ENCODE data around the gene ADCY1.

The ADCY1 gene

DNA sequence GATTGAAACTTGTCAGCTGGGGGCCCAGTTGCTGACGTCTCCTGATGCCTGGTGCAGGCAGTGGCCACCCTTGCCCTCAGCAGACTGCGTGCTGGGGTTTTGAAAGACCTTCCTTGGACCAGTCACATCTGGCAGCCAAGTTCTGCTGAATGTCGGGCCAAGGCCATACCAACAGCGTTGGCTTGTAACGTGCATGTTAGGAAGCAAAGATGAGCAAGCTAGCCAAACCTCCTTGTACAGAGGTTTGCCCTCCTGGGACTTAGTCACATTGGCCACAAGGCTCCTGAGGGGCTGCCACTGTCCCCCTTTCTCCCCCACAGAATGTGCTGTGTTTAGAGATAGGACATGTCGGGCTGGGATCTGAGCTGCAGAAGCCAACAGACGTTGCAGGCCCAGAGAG lies 49.0 kb downstream of the ADCY1 start:
- H3K9ac ChIP-seq (ENCODE audit: low read length) = no peak overlapping the region
- no peaks in the 10 kb centered on the region for H3K9me2 ChIP-seq (replicated peaks; ENCODE audit: insufficient read depth, low read length)
- H3K27ac ChIP-seq (ENCODE audit: low read depth, low read length) = no peak overlapping the region
- TF ChIP-seq CTCF (IDR thresholded peaks at IDR 0.05; ENCODE audit: insufficient read depth, low read length, poor library complexity, severe bottlenecking) (no peak), EZH2phosphoT487 (conservative IDR thresholded peaks at IDR 0.05; ENCODE audit: low read length) (no peak)
- H3K79me2 ChIP-seq (ENCODE audit: insufficient read depth, low read length) = no peaks in the 10 kb centered on the region
- H3K27me3 ChIP-seq (ENCODE audit: low read length) = no peaks in the 10 kb centered on the region
- no peak overlapping the region for H2AFZ ChIP-seq (ENCODE audit: low read depth, low read length, severe bottlenecking)
- H3F3A ChIP-seq (ENCODE audit: insufficient read depth) = no peaks in the 10 kb centered on the region
- no peaks in the 10 kb centered on the region for H4K20me1 ChIP-seq (ENCODE audit: low read depth, low read length)
- no peaks in the 10 kb centered on the region for H3K36me3 ChIP-seq (ENCODE audit: low read length)
- H3K4me3 ChIP-seq (ENCODE audit: insufficient read depth, low read length, poor library complexity, severe bottlenecking) = no peak overlapping the region
- H3K4me2 ChIP-seq (ENCODE audit: low read depth, low read length, poor library complexity, severe bottlenecking) = no peak overlapping the region
- no peaks in the 10 kb centered on the region for H3K9me3 ChIP-seq (ENCODE audit: insufficient read depth, low read length)

DNA sequence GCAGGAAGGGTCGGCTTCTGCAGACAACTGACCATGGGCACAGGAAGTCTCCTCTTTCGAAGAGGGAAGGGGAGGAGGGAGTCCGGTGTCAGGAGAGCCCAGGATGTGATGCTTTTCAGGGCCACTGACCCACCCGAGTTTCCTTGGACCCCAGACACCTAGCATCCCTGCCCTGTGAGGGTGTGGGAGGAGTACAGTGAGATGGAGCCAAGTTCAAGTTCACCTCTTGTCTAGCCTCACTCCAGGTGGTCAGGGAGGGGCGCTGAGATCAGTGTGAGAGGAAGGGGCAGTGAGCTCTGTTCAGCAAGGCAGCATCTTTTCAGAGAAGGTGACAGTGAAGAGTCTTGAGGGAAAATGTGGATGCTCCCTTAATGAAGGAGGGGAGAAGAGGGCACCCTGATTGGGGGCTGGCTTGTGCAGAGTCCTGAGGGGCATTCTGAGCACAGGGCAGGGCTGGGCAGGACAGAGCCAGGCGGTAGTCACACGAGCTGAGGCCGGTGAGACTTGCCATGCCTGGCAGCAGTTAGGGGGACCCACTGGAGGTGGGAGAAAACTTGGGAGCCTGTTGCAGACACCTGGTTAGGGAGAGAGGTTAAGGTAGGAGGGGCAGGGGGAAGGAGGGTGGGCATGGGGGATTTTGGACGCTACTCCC lies 49.7 kb downstream of the ADCY1 start:
- H4K20me1 ChIP-seq (ENCODE audit: low read depth, low read length) = no peaks in the 10 kb centered on the region
- H3K4me2 ChIP-seq (ENCODE audit: low read depth, low read length, poor library complexity, severe bottlenecking) = no peak overlapping the region
- TF ChIP-seq CTCF (IDR thresholded peaks at IDR 0.05; ENCODE audit: insufficient read depth, low read length, poor library complexity, severe bottlenecking) (no peak), EZH2phosphoT487 (conservative IDR thresholded peaks at IDR 0.05; ENCODE audit: low read length) (no peak)

DNA sequence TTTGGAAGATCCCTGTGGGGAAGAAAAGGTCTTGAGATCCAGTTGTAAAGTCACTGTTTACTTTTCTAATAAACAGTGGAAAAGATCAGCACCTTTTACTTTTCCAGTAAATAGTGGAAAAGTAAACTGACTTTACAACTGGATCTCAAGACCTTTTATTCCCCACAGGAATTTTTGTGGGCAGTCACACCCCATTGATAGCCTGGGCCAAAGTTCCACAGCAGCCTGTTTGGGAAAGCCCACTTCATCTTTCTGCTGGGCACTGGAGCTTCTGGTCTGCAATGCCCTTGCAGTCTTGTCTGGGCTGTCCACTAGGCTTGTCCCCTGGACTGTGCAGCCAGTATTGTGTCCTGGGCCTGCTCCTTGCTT lies 50.2 kb downstream of the ADCY1 start:
- H3K27ac ChIP-seq (ENCODE audit: low read depth, low read length) = no peak overlapping the region
- no peaks in the 10 kb centered on the region for H3F3A ChIP-seq (ENCODE audit: insufficient read depth)
- H3K9me3 ChIP-seq (ENCODE audit: insufficient read depth, low read length) = no peaks in the 10 kb centered on the region
- no peak overlapping the region for H3K9ac ChIP-seq (ENCODE audit: low read length)
- no peaks in the 10 kb centered on the region for H3K27me3 ChIP-seq (ENCODE audit: low read length)
- no peak overlapping the region for H2AFZ ChIP-seq (ENCODE audit: low read depth, low read length, severe bottlenecking)
- no peak overlapping the region for H3K4me2 ChIP-seq (ENCODE audit: low read depth, low read length, poor library complexity, severe bottlenecking)
- H3K4me3 ChIP-seq (ENCODE audit: insufficient read depth, low read length, poor library complexity, severe bottlenecking) = no peak overlapping the region
- no peaks in the 10 kb centered on the region for H3K36me3 ChIP-seq (ENCODE audit: low read length)
- H3K9me2 ChIP-seq (replicated peaks; ENCODE audit: insufficient read depth, low read length) = no peaks in the 10 kb centered on the region
- TF ChIP-seq EZH2phosphoT487 (conservative IDR thresholded peaks at IDR 0.05; ENCODE audit: low read length) = no peak
- TF ChIP-seq CTCF (IDR thresholded peaks at IDR 0.05; ENCODE audit: insufficient read depth, low read length, poor library complexity, severe bottlenecking) = no peak
- H3K79me2 ChIP-seq (ENCODE audit: insufficient read depth, low read length) = no peaks in the 10 kb centered on the region
- H4K20me1 ChIP-seq (ENCODE audit: low read depth, low read length) = no peaks in the 10 kb centered on the region

More for the DNA sequence above, 49.7 kb downstream of the ADCY1 start:
- no peak overlapping the region for H3K9ac ChIP-seq (ENCODE audit: low read length)
- H3K4me3 ChIP-seq (ENCODE audit: insufficient read depth, low read length, poor library complexity, severe bottlenecking) = no peak overlapping the region
- no peak overlapping the region for H3K27ac ChIP-seq (ENCODE audit: low read depth, low read length)
- H3F3A ChIP-seq (ENCODE audit: insufficient read depth) = no peaks in the 10 kb centered on the region
- H3K27me3 ChIP-seq (ENCODE audit: low read length) = no peaks in the 10 kb centered on the region
- H3K36me3 ChIP-seq (ENCODE audit: low read length) = no peaks in the 10 kb centered on the region
- no peaks in the 10 kb centered on the region for H3K79me2 ChIP-seq (ENCODE audit: insufficient read depth, low read length)
- H3K9me3 ChIP-seq (ENCODE audit: insufficient read depth, low read length) = no peaks in the 10 kb centered on the region
- H2AFZ ChIP-seq (ENCODE audit: low read depth, low read length, severe bottlenecking) = no peak overlapping the region
- H3K9me2 ChIP-seq (replicated peaks; ENCODE audit: insufficient read depth, low read length) = no peaks in the 10 kb centered on the region

Measured in SU-DHL-6 (cell line).